Ishikawa (cell line): Measurements from ENCODE around the gene ERC1.

Source experiments
- CEBPB ChIP-seq: IDR thresholded peaks from 2 replicates; pipeline ENCODE4 v1.6.1; 2012
- CREB1 ChIP-seq: IDR thresholded peaks from 2 replicates; pipeline ENCODE4 v1.6.1; 2012; ENCODE audit warnings: low read depth
- EGR1 ChIP-seq: IDR thresholded peaks from 2 replicates; pipeline ENCODE4 v1.6.1; 2012
- EP300 ChIP-seq: IDR thresholded peaks from 2 replicates; pipeline ENCODE4 v1.6.1; 2012; ENCODE audit warnings: borderline replicate concordance
- FOXM1 ChIP-seq: IDR thresholded peaks from 2 replicates; pipeline ENCODE4 v1.6.1; 2012; ENCODE audit warnings: low read depth, borderline replicate concordance
- NFIC ChIP-seq: IDR thresholded peaks from 2 replicates; pipeline ENCODE4 v1.6.1; 2012
- RAD21 ChIP-seq: IDR thresholded peaks from 2 replicates; pipeline ENCODE4 v1.6.1; 2012; ENCODE audit warnings: low read depth
- TCF12 ChIP-seq: IDR thresholded peaks from 2 replicates; pipeline ENCODE4 v1.6.1; 2012; ENCODE audit warnings: low read depth
- TEAD4 ChIP-seq: IDR thresholded peaks from 2 replicates; pipeline ENCODE4 v1.6.1; 2012
- YY1 ChIP-seq: IDR thresholded peaks from 2 replicates; pipeline ENCODE4 v1.6.1; 2012; ENCODE audit warnings: low read depth
- ZBTB7A ChIP-seq: IDR thresholded peaks from 2 replicates; pipeline ENCODE4 v1.6.1; 2012; ENCODE audit warnings: low read depth
- TF ChIP-seq, protein P1 (sequence below): IDR thresholded peaks from 2 replicates; pipeline ENCODE4 v1.6.1; 2012
- TF ChIP-seq, protein P2 (sequence below): IDR thresholded peaks from 2 replicates; pipeline ENCODE4 v1.6.1; 2012; ENCODE audit warnings: low read depth, mild to moderate bottlenecking
- TF ChIP-seq, protein P3 (sequence below): IDR thresholded peaks from 2 replicates; pipeline ENCODE4 v1.6.1; 2012

Gene ERC1

DNA sequence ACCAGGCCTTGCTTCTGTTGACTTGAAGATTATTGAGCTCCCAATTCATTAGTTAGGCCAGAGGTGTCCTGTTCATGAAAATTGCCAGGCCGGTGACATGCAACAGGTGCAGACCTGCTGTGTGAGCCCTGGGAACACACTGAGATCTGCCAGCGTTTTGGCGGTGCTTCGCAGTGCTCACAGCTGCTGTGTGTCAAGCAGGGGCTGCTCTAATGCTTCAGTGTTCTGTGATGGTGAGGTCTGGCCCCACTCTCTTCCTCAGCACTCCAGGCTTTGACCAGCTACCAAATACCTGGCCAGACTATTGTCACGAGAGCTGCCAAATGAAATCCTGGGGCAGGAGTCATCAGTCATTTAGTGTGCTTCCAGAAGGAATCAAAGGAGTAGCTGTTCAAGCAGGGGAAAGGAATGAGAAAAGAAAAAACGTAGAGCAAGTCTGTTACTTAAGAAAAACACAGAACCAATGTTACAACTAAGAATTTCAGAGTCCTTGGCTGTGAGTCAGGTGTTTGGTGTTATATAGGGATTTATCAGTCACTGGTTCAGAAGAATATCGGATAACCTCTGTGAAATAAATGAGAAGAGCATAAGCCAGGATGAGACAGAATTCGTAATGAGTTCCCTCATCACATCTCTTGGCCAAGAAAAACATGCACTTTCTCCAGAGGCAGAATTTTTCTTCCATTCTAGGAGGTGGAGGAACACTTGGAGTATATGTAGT, 452.6 kb downstream of the ERC1 start:
- TF ChIP-seq CEBPB, result no peak

DNA sequence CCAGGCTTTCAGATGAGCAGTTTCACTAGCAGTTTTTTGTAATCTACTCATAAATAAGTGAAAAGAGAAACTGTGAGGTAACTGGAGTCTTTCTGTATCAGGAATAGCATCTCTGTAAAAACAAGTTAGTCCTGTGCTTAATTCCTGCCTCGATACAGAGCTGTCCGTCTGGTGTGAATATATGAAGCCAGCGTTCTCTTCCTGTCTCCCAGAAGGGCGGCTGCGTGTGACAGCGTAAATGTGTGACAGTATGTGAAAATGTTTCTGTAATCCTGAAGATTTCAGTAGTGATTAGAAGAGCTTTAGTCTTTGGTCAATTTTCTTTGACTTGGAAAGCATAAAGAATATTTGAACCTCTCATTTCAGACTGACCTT, 453.1 kb downstream of the ERC1 start:
- TF ChIP-seq CREB1, result no peak
- no peak for TF ChIP-seq ZBTB7A
- TF ChIP-seq, protein P1, sequence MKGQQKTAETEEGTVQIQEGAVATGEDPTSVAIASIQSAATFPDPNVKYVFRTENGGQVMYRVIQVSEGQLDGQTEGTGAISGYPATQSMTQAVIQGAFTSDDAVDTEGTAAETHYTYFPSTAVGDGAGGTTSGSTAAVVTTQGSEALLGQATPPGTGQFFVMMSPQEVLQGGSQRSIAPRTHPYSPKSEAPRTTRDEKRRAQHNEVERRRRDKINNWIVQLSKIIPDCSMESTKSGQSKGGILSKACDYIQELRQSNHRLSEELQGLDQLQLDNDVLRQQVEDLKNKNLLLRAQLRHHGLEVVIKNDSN, result no peak
- TF ChIP-seq, protein P2, sequence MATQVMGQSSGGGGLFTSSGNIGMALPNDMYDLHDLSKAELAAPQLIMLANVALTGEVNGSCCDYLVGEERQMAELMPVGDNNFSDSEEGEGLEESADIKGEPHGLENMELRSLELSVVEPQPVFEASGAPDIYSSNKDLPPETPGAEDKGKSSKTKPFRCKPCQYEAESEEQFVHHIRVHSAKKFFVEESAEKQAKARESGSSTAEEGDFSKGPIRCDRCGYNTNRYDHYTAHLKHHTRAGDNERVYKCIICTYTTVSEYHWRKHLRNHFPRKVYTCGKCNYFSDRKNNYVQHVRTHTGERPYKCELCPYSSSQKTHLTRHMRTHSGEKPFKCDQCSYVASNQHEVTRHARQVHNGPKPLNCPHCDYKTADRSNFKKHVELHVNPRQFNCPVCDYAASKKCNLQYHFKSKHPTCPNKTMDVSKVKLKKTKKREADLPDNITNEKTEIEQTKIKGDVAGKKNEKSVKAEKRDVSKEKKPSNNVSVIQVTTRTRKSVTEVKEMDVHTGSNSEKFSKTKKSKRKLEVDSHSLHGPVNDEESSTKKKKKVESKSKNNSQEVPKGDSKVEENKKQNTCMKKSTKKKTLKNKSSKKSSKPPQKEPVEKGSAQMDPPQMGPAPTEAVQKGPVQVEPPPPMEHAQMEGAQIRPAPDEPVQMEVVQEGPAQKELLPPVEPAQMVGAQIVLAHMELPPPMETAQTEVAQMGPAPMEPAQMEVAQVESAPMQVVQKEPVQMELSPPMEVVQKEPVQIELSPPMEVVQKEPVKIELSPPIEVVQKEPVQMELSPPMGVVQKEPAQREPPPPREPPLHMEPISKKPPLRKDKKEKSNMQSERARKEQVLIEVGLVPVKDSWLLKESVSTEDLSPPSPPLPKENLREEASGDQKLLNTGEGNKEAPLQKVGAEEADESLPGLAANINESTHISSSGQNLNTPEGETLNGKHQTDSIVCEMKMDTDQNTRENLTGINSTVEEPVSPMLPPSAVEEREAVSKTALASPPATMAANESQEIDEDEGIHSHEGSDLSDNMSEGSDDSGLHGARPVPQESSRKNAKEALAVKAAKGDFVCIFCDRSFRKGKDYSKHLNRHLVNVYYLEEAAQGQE, result no peak
- TF ChIP-seq TEAD4, result no peak
- TF ChIP-seq, protein P3, sequence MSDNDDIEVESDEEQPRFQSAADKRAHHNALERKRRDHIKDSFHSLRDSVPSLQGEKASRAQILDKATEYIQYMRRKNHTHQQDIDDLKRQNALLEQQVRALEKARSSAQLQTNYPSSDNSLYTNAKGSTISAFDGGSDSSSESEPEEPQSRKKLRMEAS, result no peak
- TF ChIP-seq EP300, result no peak

DNA sequence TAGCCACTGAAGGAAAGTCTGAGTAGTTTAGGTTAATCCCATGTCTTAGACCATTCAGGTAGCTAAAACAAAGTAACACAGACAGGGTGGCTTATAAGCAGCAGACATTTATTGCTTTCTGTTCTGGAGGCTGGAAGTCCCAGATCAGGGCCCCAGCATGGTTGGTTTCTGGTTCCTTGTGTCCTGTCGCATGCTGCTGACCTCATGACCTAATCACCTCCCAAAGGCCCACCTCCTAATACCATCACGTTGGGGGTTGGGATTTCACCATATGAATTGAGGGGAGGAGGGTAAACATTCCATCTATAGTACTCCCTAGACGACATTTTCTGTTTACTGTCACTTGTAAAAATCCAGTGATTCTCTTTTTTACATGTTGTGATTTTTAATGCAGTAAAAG, 454.8 kb downstream of the ERC1 start:
- TF ChIP-seq, protein P2, result no peak
- no peak for TF ChIP-seq YY1
- TF ChIP-seq EGR1, result no peak
- TF ChIP-seq, protein P1, result no peak
- TF ChIP-seq ZBTB7A, result no peak
- TF ChIP-seq, protein P3, result no peak
- TF ChIP-seq CREB1, result no peak
- TF ChIP-seq EP300, result no peak
- TF ChIP-seq TCF12, result no peak
- no peak for TF ChIP-seq FOXM1
- TF ChIP-seq RAD21, result no peak

DNA sequence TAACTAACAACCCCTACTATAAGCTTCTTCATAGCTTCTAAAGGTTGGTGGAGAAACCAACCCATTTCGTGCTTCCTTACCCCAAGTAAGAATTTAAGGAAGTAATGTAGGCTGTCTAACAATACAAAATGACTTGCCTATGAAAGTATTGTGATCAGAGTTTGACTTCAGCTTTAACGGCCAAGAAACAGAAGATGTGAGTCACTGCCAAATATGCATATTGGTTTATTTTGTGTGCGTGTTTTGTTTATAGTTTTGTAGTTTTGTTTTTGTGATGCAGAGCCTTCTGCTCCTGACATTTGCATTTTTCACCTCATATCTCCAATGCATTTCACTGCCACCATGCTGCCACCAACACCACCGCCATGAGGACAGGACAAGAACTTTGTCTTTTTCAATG, 457.3 kb downstream of the ERC1 start:
- TF ChIP-seq TEAD4, result no peak

DNA sequence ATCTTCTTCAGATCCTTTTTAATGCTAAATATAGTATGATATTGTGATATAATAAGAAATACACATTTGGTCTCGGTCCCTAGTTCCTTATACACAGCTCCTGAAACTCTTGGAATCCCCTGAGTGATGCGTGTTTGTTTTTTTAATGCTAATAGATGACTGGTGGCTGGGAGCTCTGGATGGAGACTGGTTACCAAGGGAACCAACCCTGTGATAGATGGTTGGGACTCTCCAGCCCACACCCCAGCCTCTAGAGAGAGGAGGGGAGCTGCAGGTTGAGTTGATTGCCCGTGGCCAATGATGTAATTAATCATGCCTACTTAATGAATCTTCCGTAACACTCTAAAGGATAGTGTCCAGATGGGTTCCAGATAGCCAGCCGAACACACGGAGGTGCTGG, 462.8 kb downstream of the ERC1 start:
- TF ChIP-seq EGR1 (no peak), RAD21 (no peak), TEAD4 (no peak), EP300 (no peak), FOXM1 (no peak), TCF12 (no peak), NFIC (no peak), ZBTB7A (no peak), YY1 (no peak), CREB1 (no peak)
- TF ChIP-seq, protein P3, result no peak
- TF ChIP-seq, protein P1, result no peak
- TF ChIP-seq, protein P2, result no peak
